ENCODE data around the gene CPLX3.
A peak's percentile ranks its signal among the peaks of the same experiment; 100 is the strongest.

The CPLX3 gene

GRCh38 chr15:74798388-74799254, 27.8 kb upstream of the CPLX3 start:
- TF ChIP-seq CTCF (IDR thresholded peaks at IDR 0.05): no peak

- no peak for TF ChIP-seq CTCF (IDR thresholded peaks at IDR 0.05)
Measured at GRCh38 chr15:74799255-74799855, 27.1 kb upstream of the CPLX3 start.

GRCh38 chr15:74799856-74800558, 26.4 kb upstream of the CPLX3 start:
- peak; percentile 97 for TF ChIP-seq CTCF (IDR thresholded peaks at IDR 0.05)

GRCh38 chr15:74800559-74801094, 25.8 kb upstream of the CPLX3 start:
- no peak for TF ChIP-seq CTCF (IDR thresholded peaks at IDR 0.05)

GRCh38 chr15:74801311-74801997, 25.0 kb upstream of the CPLX3 start:
- no peak for TF ChIP-seq CTCF (IDR thresholded peaks at IDR 0.05)

- TF ChIP-seq CTCF (IDR thresholded peaks at IDR 0.05): no peak
Measured at GRCh38 chr15:74802290-74802689, 24.1 kb upstream of the CPLX3 start.

GRCh38 chr15:74802862-74803447, 23.5 kb upstream of the CPLX3 start:
- no peak for TF ChIP-seq CTCF (IDR thresholded peaks at IDR 0.05)
